GM12878 (cell line): Measurements from ENCODE around the gene BUB1B. TPM values are rescaled to one million over a fixed set of nuclear protein-coding genes. Genes with fewer than 3 reads are reported as not detected.

ENCODE experiments used
- ATAC-seq: fragments of 200-7000 bp; cut with Tn5 transposase; 3 replicates; pipeline ENCODE4 v1.9.1; 2020; ENCODE audit warnings: mild to moderate bottlenecking, moderate library complexity
- BruUV-seq: library from RNA; stranded (reverse); fragments of 400-500 nt; replicated peaks from 2 replicates; lab custom pipeline; 2021; lab: Mats Ljungman, UMichigan
- CTCF ChIA-PET: fragments of 300-600 bp; sonication (Branson Sonifier 250); formaldehyde crosslinking; extraction: SDS; loops from one replicate; lab custom pipeline; 2021; ENCODE audit warnings: inconsistent platforms; lab: Yijun Ruan, JAX
- POLR2A ChIA-PET: fragments of 350-600 bp; formaldehyde crosslinking; extraction: SDS; loops from one replicate; lab custom pipeline; 2021; ENCODE audit warnings: inconsistent platforms; lab: Charles Lee
- RAD21 ChIA-PET: fragments of 300-600 bp; sonication (Branson Sonifier 250); formaldehyde crosslinking; loops from one replicate; lab custom pipeline; 2023; ENCODE audit warnings: antibody characterized with exemption; ENCODE audit not compliant: unreplicated experiment; lab: Charles Lee
- SMC1A ChIA-PET: fragments of 300-600 bp; sonication (Branson Sonifier 250); formaldehyde crosslinking; loops from one replicate; lab custom pipeline; 2023; ENCODE audit not compliant: unreplicated experiment, uncharacterized antibody; lab: Charles Lee
- DNase-seq: peaks from one replicate; pipeline ENCODE4 v3.0.0-alpha.2; 2011; ENCODE audit warnings: low read depth, low spot score
- FAIRE-seq: peaks from 3 replicates; lab custom pipeline; 2011; peaks lifted over from hg19 to GRCh38; lab: Jason Lieb, UNC
- H2AFZ ChIP-seq: 2 replicates; pipeline ENCODE4 v1.6.0; 2011; ENCODE audit warnings: low read depth, low read length, control low read depth; ENCODE audit not compliant: control insufficient read depth
- H3K27ac ChIP-seq: 2 replicates; pipeline ENCODE4 v1.5.1; 2011; ENCODE audit warnings: control low read depth; ENCODE audit not compliant: control insufficient read depth, insufficient read depth
- H3K27me3 ChIP-seq, 2 experiments: replicated peaks in 1 of 2; 2 replicates each; pipeline versions ENCODE4 v1.6.0 to v1.6.1; 2011; ENCODE audit warnings: low read length in 1 of 2; ENCODE audit not compliant: control insufficient read depth in 2 of 2, insufficient read depth in 2 of 2
- H3K36me3 ChIP-seq, 2 experiments: 2 replicates each; pipeline ENCODE4 v1.5.1; 2011; ENCODE audit warnings: low read length in 1 of 2; ENCODE audit not compliant: control insufficient read depth in 2 of 2, insufficient read depth in 2 of 2
- H3K4me1 ChIP-seq: 2 replicates; pipeline ENCODE4 v1.6.1; 2011; ENCODE audit warnings: mild to moderate bottlenecking, low read length, moderate library complexity, mixed read lengths; ENCODE audit not compliant: control insufficient read depth, insufficient read depth
- H3K4me2 ChIP-seq: 2 replicates; pipeline ENCODE4 v1.6.0; 2011; ENCODE audit warnings: control low read depth; ENCODE audit not compliant: control insufficient read depth, insufficient read depth
- H3K4me3 ChIP-seq: fragments of 200-600 bp; sonication (generic); 2 replicates; pipeline ENCODE4 v1.5.1; 2016
- H3K79me2 ChIP-seq: 2 replicates; pipeline ENCODE4 v1.6.0; 2011; ENCODE audit warnings: low read length; ENCODE audit not compliant: control insufficient read depth, insufficient read depth
- H3K9ac ChIP-seq: 2 replicates; pipeline ENCODE4 v1.8.0; 2011; ENCODE audit warnings: low read length, control low read depth, mixed read lengths; ENCODE audit not compliant: control insufficient read depth, insufficient read depth
- H3K9me3 ChIP-seq: replicated peaks from 3 replicates; pipeline ENCODE4 v1.5.1; 2011; ENCODE audit warnings: mild to moderate bottlenecking, low read length; ENCODE audit not compliant: control insufficient read depth, insufficient read depth
- H4K20me1 ChIP-seq: 2 replicates; pipeline ENCODE4 v1.6.0; 2011; ENCODE audit not compliant: control insufficient read depth, insufficient read depth
- CHD2 ChIP-seq: IDR thresholded peaks from 2 replicates; pipeline ENCODE4 v1.6.1; 2011; ENCODE audit warnings: low read depth, low read length, improper control_type of control experiment, borderline replicate concordance
- CHD4 ChIP-seq: fragments of 200-600 bp; sonication (generic); IDR thresholded peaks from 2 replicates; pipeline ENCODE4 v1.6.1; 2016; ENCODE audit warnings: mild to moderate bottlenecking
- GATAD2B ChIP-seq: fragments of 450-650 bp; conservative IDR thresholded peaks from 2 replicates; pipeline ENCODE4 v1.6.1; 2017; ENCODE audit warnings: low read depth, mild to moderate bottlenecking, moderate library complexity
- HDAC2 ChIP-seq: fragments of 200-600 bp; sonication (generic); IDR thresholded peaks from 2 replicates; pipeline ENCODE4 v1.6.1; 2017
- IKZF2 ChIP-seq, 2 experiments: fragments of 450-650 bp; IDR thresholded peaks; 2 replicates each; pipeline ENCODE4 v1.6.1; 2017; ENCODE audit warnings: mild to moderate bottlenecking in 2 of 2, moderate library complexity in 2 of 2
- NFIC ChIP-seq: IDR thresholded peaks from 2 replicates; pipeline ENCODE4 v1.6.1; 2012; ENCODE audit warnings: low read depth, mild to moderate bottlenecking, inconsistent platforms, low read length, moderate library complexity
- NFYA ChIP-seq: IDR thresholded peaks from 2 replicates; pipeline ENCODE4 v1.6.1; 2011; ENCODE audit warnings: low read depth, mild to moderate bottlenecking, low read length, improper control_type of control experiment, borderline replicate concordance
- NFYB ChIP-seq: IDR thresholded peaks from 2 replicates; pipeline ENCODE4 v1.6.1; 2011; ENCODE audit warnings: low read depth, mild to moderate bottlenecking, low read length, improper control_type of control experiment, moderate library complexity; ENCODE audit not compliant: insufficient read depth
- POU2F2 ChIP-seq: IDR thresholded peaks from 3 replicates; pipeline ENCODE4 v1.6.1; 2011; ENCODE audit warnings: low read depth, mild to moderate bottlenecking, low read length, borderline replicate concordance
- SP1 ChIP-seq: IDR thresholded peaks from one replicate; pipeline ENCODE4 v1.6.1; 2011; ENCODE audit warnings: low read depth, low read length
- SREBF1 ChIP-seq: IDR thresholded peaks from 2 replicates; pipeline ENCODE4 v1.6.1; 2012; ENCODE audit warnings: mild to moderate bottlenecking, low read length
- STAT3 ChIP-seq: IDR thresholded peaks from 2 replicates; pipeline ENCODE4 v1.6.1; 2011; ENCODE audit warnings: low read depth, low read length, improper control_type of control experiment
- YY1 ChIP-seq: IDR thresholded peaks from 2 replicates; pipeline ENCODE4 v1.6.1; 2011; ENCODE audit warnings: low read depth, mild to moderate bottlenecking, low read length
- ZBED1 ChIP-seq: IDR thresholded peaks from 2 replicates; pipeline ENCODE4 v1.6.1; 2016; ENCODE audit warnings: borderline replicate concordance
- ZNF384 ChIP-seq: IDR thresholded peaks from 2 replicates; pipeline ENCODE4 v1.6.1; 2012; ENCODE audit warnings: low read depth, mild to moderate bottlenecking, low read length, improper control_type of control experiment, borderline replicate concordance
- WGBS: methylation state at CpG from one replicate; pipeline ENCODE4 v1.1.6; 2016; ENCODE audit warnings: low lambda C conversion rate; ENCODE audit not compliant: insufficient replicate concordance, insufficient coverage; ENCODE audit errors: missing lambda C conversion rate; 5-methylcytosine and 5-hydroxymethylcytosine counted together
- in situ Hi-C: fragments of 300-500 bp; cut with MboI; formaldehyde crosslinking; loops from 9 replicates; pipeline ENCODE4 v1.14.3; 2018; ENCODE audit warnings: mixed read lengths
- intact Hi-C: fragments of 100-400 bp; cut with micrococcal nuclease; formaldehyde crosslinking; loops from one replicate; pipeline ENCODE4 v1.14.2; 2022; ENCODE audit not compliant: unreplicated experiment
- polyA plus RNA-seq, 11 experiments: library from polyadenylated mRNA; depleted of rRNA in 4 of 11; unstranded in 6 of 11; stranded (reverse) in 5 of 11; fragments of >200 nt; fragmentation: Nextera tagmentation in 4 of 11; fragmentation: Illumina TruSeq in 1 of 11; extraction: Ambion mirVana in 4 of 11; extraction: Trizol in 1 of 11; gene quantifications; 1 replicate in 1 of 11; 2 replicates in 10 of 11; pipeline versions ENCODE4 v1.2.1 to v1.2.3, GENCODE V29; 2011 to 2016; ENCODE audit warnings: inconsistent platforms in 2 of 11, missing spikeins in 2 of 11, low read depth in 1 of 11
- total RNA-seq, 4 experiments: library from RNA; depleted of rRNA in 3 of 4; stranded (reverse); fragments of >200 nt in 3 of 4; fragmentation: Illumina TruSeq in 1 of 4; extraction: Trizol in 1 of 4; gene quantifications; 2 replicates each; pipeline versions ENCODE4 v1.2.1 to v1.2.3, GENCODE V29; 2013 to 2021
- TF ChIP-seq, protein P1 (sequence below): fragments of 450-650 bp; IDR thresholded peaks from 2 replicates; pipeline ENCODE4 v1.6.1; 2017; ENCODE audit warnings: borderline replicate concordance

The BUB1B gene
- total and polyA plus RNA-seq, 10 of the 15 experiments (the other 5 are each of a cell fraction or from before 2014, with no cell fraction given): 29.1 to 98.6 (median 77.3) TPM

GRCh38 chr15:40251486-40252140 is 90.7 kb downstream of the BUB1B start:
- Histone ChIP-seq H2AFZ (no peak overlapping the region), H3K9ac (no peak overlapping the region), H3K9me3 (no peaks in the 10 kb centered on the region), H3K4me1 (peaks cover 3% of the 10 kb centered on the region; the same call in 1 of the 2 replicates), H3K4me3 (no peak overlapping the region), H3K36me3 (no peaks in the 10 kb centered on the region), H3K27me3 (peaks cover 0 to 9% of the 10 kb centered on the region in 2 experiments; a peak in 3 of 4 replicates), H3K79me2 (no peaks in the 10 kb centered on the region), H3K4me2 (no peak overlapping the region), H3K27ac (no peak overlapping the region), H4K20me1 (no peaks in the 10 kb centered on the region)
- 83% methylated on average over 10 of the region's 10 CpGs for WGBS
- ATAC-seq (no peak), FAIRE-seq (no peak), DNase-seq (no peak)
- TF ChIP-seq SP1 (no peak), SREBF1 (no peak), HDAC2 (no peak), NFIC (no peak), YY1 (no peak), ZBED1 (no peak), IKZF2 (IDR thresholded peaks at IDR 0.05) (no peak), NFYB (no peak), GATAD2B (no peak), CHD2 (no peak), NFYA (no peak), CHD4 (no peak), STAT3 (no peak), POU2F2 (no peak), ZNF384 (no peak)
- TF ChIP-seq, protein P1, sequence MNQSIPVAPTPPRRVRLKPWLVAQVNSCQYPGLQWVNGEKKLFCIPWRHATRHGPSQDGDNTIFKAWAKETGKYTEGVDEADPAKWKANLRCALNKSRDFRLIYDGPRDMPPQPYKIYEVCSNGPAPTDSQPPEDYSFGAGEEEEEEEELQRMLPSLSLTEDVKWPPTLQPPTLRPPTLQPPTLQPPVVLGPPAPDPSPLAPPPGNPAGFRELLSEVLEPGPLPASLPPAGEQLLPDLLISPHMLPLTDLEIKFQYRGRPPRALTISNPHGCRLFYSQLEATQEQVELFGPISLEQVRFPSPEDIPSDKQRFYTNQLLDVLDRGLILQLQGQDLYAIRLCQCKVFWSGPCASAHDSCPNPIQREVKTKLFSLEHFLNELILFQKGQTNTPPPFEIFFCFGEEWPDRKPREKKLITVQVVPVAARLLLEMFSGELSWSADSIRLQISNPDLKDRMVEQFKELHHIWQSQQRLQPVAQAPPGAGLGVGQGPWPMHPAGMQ: no peak
- in situ Hi-C loops: no loop called here
- ChIA-PET SMC1A (no interaction called here), POLR2A (no interaction called here), CTCF (no interaction called here), RAD21 (interaction anchor here (1.4 kb wide), 1 partner anchor 34 kb away, joined by 4 read pairs; no protein-coding TSS in a partner anchor)
- intact Hi-C loops: no loop called here
- BruUV-seq: no TSS peak
